Thyroid gland (tissue), 4 donors: ENCODE results near the gene CNRIP1. TPM values are rescaled to one million over a fixed set of nuclear protein-coding genes. Genes with fewer than 3 reads are reported as not detected.
A peak's percentile ranks its signal among the peaks of the same experiment; 100 is the strongest.

Experiments used
- DNase-seq, 2 donors: peaks; one replicate each; pipeline ENCODE4 v3.0.0-alpha.2; 2019
- H3K27ac ChIP-seq, 3 donors: fragments of 200-600 bp; sonication (generic); 1 replicate in 2 of 3; 2 replicates in 1 of 3; pipeline ENCODE4 v1.5.1; 2016 to 2019; ENCODE audit warnings: mild to moderate bottlenecking in 1 of 3, moderate library complexity in 1 of 3
- H3K27me3 ChIP-seq: fragments of 200-600 bp; sonication (generic); one replicate; pipeline ENCODE4 v1.5.1; 2019
- H3K36me3 ChIP-seq, 2 donors: fragments of 200-600 bp; sonication (generic); one replicate each; pipeline ENCODE4 v1.5.1; 2016 to 2019
- H3K4me1 ChIP-seq, 2 donors: fragments of 200-600 bp; sonication (generic); one replicate each; pipeline ENCODE4 v1.5.1; 2017 to 2019
- H3K4me3 ChIP-seq, 3 donors: fragments of 200-600 bp; sonication (generic); replicated peaks in 1 of 3; 1 replicate in 2 of 3; 2 replicates in 1 of 3; pipeline ENCODE4 v1.5.1; 2016; ENCODE audit warnings: mild to moderate bottlenecking in 1 of 3
- H3K9me3 ChIP-seq: fragments of 200-600 bp; sonication (generic); one replicate; pipeline ENCODE4 v1.5.1; 2017
- CTCF ChIP-seq, 6 experiments: fragments of 200-600 bp in 3 of 6; fragments of 450-650 bp in 3 of 6; sonication (generic) in 3 of 6; IDR thresholded peaks; one replicate each; pipeline ENCODE4 v1.5.1; 2016 to 2019; ENCODE audit warnings: antibody characterized with exemption in 6 of 6, mild to moderate bottlenecking in 2 of 6, inconsistent platforms in 1 of 6, moderate library complexity in 1 of 6
- POLR2A ChIP-seq, 2 donors: fragments of 450-650 bp; IDR thresholded peaks; one replicate each; pipeline ENCODE4 v1.6.1; 2017; ENCODE audit warnings: antibody characterized with exemption in 2 of 2, mild to moderate bottlenecking in 2 of 2, moderate library complexity in 1 of 2
- WGBS, 2 donors: methylation state at CpG; one replicate each; pipeline ENCODE4 v1.1.5; 2017; 5-methylcytosine and 5-hydroxymethylcytosine counted together
- intact Hi-C: fragments of 100-400 bp; cut with DNase I; formaldehyde crosslinking; loops from one replicate; pipeline ENCODE4 v1.15.1; 2023
- total RNA-seq, 4 donors: library from RNA; depleted of rRNA; stranded (reverse); fragments of >200 nt; gene quantifications; one replicate each; pipeline ENCODE4 v1.2.3, GENCODE V29; 2016

Gene CNRIP1
- total RNA-seq, 4 donors from 2014 or later = 2.5 to 25.7 (median 17.1) TPM

DNA sequence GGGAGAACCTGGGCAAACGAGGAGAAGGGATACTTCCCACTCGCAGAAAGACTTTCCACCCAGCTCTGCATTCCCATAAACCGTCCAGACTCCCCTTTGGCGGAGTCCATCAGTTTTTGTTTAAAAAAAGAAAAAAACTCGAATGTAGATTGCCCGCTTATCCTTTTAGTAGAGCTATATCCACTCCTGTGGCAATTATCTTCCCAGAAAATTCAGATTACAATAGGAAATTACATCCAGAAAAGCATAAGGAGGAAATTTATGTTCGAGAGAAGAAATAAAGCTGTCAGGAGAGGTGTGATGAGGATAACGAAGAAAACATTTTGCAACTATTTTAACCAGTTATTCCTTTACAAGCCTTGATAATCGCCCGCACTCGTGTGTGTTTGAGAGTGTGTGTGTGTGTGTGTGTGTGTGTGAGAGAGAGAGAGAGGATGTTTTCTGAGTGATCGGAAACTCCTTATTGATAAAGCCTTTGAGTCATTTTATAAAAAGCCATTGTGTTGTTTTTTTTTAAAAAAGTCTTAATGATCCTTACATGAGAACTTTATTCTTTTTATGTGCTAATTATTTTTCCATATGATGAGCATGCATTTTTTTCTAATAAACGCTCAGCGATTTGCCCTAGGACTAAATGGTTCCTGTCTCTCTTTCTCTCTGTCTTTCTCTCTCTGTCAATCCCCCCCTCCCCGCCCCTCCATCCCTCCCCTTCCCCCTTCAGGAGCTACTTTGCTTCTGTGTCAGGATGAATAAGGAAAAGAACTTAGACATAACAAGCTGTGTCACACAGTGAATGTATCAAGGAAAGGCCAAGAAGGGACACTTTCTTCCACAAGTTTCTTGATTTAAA lies 66.3 kb downstream of the CNRIP1 start:
- peaks cover 17 to 21% of the 10 kb centered on the region in 2 donors for H3K4me1 ChIP-seq
- peak in 1 of 2 donors; percentile 8 for DNase-seq
- WGBS, 2 donors = 1% methylated on average over 15 of the region's 15 CpGs
- H3K9me3 ChIP-seq = no peaks in the 10 kb centered on the region
- H3K4me3 ChIP-seq = peak overlapping the region in 2 of 3 donors; percentile 28 to 53
- no peaks in the 10 kb centered on the region for H3K27me3 ChIP-seq
- intact Hi-C loops = loop anchor here (5.0 kb wide), 1 partner anchor 96 kb away; the partner anchor contains the start of gene PNO1
- peak overlapping the region; percentile 43 to 95 (median 95) for H3K27ac ChIP-seq
- no peak for TF ChIP-seq POLR2A (IDR thresholded peaks at IDR 0.05)
- no peak for TF ChIP-seq CTCF (IDR thresholded peaks at IDR 0.05)
- H3K36me3 ChIP-seq = no peaks in the 10 kb centered on the region

DNA sequence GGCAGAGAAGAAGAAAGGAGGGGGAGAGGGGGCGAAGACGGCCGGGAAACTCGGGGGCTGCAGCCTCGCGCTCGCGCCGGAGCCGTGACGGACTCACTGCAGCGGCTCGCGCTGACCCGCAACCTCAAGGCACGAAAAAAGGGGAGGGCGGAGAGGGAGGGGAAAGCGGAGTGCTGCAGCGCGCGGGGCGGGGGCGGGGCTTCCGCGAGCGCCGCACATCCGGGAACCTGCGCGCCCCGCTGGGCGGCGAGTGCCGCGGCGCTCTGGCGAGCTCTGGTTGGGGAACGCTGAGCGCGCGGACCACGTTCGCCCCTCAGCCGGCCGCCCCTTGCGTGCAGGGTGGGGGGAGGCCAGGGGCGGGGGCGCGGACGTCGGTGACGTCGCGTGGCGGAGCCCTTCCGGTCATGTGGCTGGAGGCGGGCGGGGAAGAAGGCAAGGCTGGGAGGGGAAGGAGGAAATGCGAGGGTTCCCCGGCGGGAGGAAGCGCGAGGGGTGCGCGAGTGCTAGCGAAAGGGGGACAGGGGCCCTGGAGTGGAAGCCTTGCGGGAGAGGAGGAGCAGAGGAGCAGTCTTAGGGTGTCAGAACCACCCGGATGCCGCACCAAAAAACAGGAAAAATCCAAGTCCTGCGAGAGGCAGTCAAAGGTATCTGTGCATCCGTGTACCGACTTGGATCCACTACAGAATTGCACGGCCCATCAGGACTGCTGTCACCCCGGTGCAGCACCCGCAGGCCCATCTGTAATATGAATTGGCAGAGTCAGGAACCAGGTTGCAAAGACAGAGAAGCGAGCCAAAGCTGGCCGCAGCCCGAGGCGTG lies 67.1 kb downstream of the CNRIP1 start, which contains the start of gene PPP3R1:
Gene PPP3R1 (minus strand): TSS at position 133 of the 819 bp plus-strand sequence. CDS start 405 bp downstream, outside the sequence.
- DNase-seq = peak; percentile 95
- H3K9me3 ChIP-seq = no peaks in the 10 kb centered on the region
- no peak for TF ChIP-seq CTCF (IDR thresholded peaks at IDR 0.05)
- peak; percentile 77 to 88 for TF ChIP-seq POLR2A (IDR thresholded peaks at IDR 0.05)
- H3K4me3 ChIP-seq = peak within 1 kb of the TSS; percentile 37 to 90 (median 72)
- WGBS, 2 donors = 0 to 1% methylated on average over 41 to 61 of the region's 79 CpGs
- H3K4me1 ChIP-seq = peaks cover 24 to 26% of the 10 kb centered on the region in 2 donors
- intact Hi-C loops = loop anchor here (5.0 kb wide), 1 partner anchor 95 kb away; the partner anchor contains the start of gene PNO1
- H3K36me3 ChIP-seq = no peaks in the 10 kb centered on the region
- no peaks in the 10 kb centered on the region for H3K27me3 ChIP-seq
- H3K27ac ChIP-seq = peak within 1 kb of the TSS; percentile 89 to 95 (median 95)

DNA sequence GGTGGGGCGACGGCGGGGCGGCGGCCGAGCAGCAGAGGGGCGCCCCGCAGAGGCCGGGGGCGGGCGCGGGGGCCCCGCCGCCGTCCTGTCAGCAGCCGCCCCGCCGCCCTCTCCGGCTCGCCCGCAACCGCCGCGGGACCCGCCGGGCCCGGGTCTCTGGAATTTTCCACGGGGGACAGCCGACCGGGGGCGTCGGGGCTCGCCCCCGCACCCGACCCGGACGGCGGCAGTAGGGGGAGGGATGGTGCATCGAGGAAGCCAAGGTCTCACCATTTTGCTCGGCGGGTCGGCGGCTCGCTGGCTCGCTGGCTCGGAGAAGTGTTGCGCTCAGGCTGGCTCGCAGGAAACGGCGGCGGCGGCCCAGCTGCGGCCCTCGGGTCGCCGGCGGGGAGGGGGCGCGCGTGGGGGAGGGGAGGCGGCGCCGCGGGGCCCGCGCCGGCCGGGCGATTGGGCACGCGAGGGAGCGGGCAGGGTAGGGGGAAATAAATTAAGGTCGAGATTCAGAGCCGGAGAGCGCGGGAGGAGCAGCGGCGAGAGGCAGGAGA lies 67.8 kb downstream of the CNRIP1 start:
- intact Hi-C loops = loop anchor here (5.0 kb wide), 1 partner anchor 95 kb away; the partner anchor contains the start of gene PNO1
- TF ChIP-seq CTCF (IDR thresholded peaks at IDR 0.05) (no peak), POLR2A (IDR thresholded peaks at IDR 0.05) (no peak)
- peak overlapping the region; percentile 27 to 90 (median 72) for H3K4me3 ChIP-seq
- H3K27me3 ChIP-seq = no peaks in the 10 kb centered on the region
- H3K9me3 ChIP-seq = no peaks in the 10 kb centered on the region
- peak overlapping the region; percentile 79 to 95 (median 95) for H3K27ac ChIP-seq
- no peaks in the 10 kb centered on the region for H3K36me3 ChIP-seq
- WGBS, 2 donors = 1% methylated on average over 25 to 40 of the region's 78 CpGs
- peaks cover 26 to 31% of the 10 kb centered on the region in 2 donors for H3K4me1 ChIP-seq
- DNase-seq = peak; percentile 27 to 39

DNA sequence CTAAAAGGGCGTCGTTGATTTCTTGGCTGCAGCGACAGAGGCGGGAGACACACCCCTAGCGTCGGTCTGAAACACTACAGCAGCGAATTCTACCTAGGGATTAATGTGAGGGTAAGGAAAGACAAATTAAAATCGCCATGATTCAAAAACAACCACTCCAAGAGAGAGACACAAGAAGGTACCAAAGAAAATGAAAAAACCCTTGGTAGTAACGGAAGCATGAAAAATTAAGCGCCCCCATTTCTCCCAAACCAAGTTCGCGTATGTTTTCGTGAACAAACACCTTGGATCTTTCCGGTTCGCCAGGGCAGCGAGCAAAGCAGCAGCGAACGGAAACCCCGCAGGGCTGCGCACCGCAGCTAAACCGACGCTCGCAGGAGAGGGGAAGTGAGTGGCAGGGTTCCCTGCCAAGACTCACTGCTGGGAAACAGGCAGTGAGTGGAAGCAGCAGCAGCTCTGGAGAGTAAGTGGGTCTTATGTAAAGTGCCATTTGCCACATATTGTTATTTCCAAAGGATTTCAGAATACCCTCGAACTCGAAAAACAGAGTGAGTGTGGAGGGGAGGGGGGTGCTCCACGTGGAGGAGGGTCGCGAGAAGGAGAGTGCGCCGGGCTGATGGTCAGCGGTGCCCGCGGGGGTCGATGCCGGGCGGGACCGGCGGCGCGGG lies 68.4 kb downstream of the CNRIP1 start:
- no peaks in the 10 kb centered on the region for H3K9me3 ChIP-seq
- peak; percentile 27 to 76 (median 72) for TF ChIP-seq CTCF (IDR thresholded peaks at IDR 0.05)
- peak in 1 of 2 donors; percentile 51 for TF ChIP-seq POLR2A (IDR thresholded peaks at IDR 0.05)
- intact Hi-C loops = loop anchor here (5.0 kb wide), 1 partner anchor 94 kb away; the partner anchor contains the start of gene PNO1
- DNase-seq = peak; percentile 76 to 81
- H3K36me3 ChIP-seq = no peaks in the 10 kb centered on the region
- H3K27me3 ChIP-seq = no peaks in the 10 kb centered on the region
- H3K4me1 ChIP-seq = peaks cover 26 to 32% of the 10 kb centered on the region in 2 donors
- H3K27ac ChIP-seq = peak overlapping the region; percentile 89 to 95 (median 95)
- peak overlapping the region; percentile 37 to 90 (median 72) for H3K4me3 ChIP-seq
- WGBS, 2 donors = 1% methylated on average over 31 to 34 of the region's 41 CpGs
